GM12864 (cell line): ENCODE measurements around the gene PSMD1.
"Not testable (repeated sequence)": the region's sequence is repeated elsewhere in the genome, so short reads cannot be mapped to it uniquely, and the experiment has no call there.

Experiments
- DNase-seq: peaks from one replicate; pipeline ENCODE4 v3.0.0-alpha.2; 2011; ENCODE audit warnings: low read depth
- H3K4me3 ChIP-seq: 2 replicates; pipeline ENCODE4 v1.5.1; 2011; ENCODE audit warnings: mild to moderate bottlenecking, low read depth, low read length, control low read depth
- TF ChIP-seq, protein P1 (sequence below): IDR thresholded peaks from 2 replicates; pipeline ENCODE4 v1.5.1; 2011; ENCODE audit warnings: low read depth, mild to moderate bottlenecking, moderate library complexity, low read length, control low read depth, inconsistent platforms; ENCODE audit errors: missing control alignments

PSMD1 gene

DNA sequence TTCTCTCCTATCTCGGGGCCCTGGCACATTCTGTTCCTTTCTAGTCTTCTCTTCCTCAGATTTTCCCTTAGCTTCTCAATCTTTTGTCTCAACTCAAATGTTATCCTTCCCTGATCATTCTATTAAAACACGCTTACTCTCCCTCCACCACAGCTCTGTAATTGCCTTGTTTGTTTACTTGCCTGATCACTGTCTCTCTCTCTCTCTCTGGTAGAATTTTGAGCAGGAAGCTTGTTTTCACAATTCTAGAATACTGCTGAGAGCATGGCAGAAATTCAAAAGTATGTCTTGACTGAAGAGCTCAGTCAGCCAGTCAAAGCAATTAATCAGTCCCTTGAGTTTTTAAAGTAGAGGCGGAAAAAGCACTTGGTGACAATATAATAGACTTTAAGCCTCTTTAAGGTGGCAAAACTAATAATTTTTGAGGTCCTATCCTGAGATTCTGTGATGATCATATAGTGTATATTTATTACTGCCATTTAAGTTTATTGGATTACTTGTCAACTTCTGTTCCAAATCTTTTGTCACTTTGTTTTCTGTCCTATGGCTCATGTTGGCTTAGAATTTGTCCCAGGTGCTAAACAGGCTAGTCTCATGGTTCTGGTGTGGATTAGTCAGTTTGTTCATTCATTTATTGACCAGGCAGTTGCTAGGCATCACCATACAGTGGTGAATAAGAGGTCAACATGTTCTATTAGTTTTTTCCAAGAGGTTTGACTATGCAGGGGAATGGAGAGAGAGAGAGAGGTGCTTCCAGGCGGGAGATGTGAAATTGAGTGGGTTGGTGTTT lies 2.3 kb downstream of the PSMD1 start:
- TF ChIP-seq, protein P1, sequence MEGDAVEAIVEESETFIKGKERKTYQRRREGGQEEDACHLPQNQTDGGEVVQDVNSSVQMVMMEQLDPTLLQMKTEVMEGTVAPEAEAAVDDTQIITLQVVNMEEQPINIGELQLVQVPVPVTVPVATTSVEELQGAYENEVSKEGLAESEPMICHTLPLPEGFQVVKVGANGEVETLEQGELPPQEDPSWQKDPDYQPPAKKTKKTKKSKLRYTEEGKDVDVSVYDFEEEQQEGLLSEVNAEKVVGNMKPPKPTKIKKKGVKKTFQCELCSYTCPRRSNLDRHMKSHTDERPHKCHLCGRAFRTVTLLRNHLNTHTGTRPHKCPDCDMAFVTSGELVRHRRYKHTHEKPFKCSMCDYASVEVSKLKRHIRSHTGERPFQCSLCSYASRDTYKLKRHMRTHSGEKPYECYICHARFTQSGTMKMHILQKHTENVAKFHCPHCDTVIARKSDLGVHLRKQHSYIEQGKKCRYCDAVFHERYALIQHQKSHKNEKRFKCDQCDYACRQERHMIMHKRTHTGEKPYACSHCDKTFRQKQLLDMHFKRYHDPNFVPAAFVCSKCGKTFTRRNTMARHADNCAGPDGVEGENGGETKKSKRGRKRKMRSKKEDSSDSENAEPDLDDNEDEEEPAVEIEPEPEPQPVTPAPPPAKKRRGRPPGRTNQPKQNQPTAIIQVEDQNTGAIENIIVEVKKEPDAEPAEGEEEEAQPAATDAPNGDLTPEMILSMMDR: no peak
- no peak overlapping the region for H3K4me3 ChIP-seq
- DNase-seq: no peak

DNA sequence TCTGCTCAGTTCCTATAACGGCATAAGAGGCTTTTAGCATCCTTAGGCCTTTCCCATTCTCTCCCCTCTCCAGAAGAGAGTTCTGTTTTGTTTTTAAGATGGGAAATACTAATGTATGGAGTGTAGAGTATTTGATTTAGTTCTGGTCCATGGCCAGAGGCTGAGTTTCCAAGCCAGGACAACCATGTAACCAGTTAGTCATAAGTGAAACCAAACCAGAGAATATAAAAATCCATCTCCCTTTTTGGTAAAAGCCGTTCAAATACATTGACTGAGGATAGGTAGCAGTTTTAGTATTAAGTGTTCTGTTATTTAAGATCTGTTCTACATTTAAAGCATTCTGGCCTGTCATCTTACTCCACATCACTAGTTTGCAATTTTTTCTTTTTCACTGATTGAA lies 3.1 kb downstream of the PSMD1 start:
- TF ChIP-seq, protein P1: no peak
- no peak overlapping the region for H3K4me3 ChIP-seq
- no peak for DNase-seq

DNA sequence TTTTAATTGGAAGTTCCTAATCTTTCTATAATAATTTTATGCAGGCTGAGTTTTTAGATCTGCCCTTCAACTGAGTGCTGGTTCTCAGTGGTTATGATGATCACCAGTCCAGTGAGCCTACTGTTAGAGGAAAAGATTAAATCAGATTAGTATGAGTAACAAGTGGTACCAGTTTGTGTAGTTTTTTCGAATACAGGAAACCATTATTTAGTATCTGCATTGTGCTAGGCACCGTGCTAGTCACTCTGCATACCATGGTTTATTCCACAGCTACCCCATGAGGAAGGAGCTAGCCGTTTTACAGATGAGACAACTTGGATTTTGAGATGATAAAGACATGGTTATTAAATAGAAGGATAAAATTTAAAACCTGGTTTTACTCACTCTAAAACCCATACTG lies 6.1 kb downstream of the PSMD1 start:
- TF ChIP-seq, protein P1: no peak
- no peak for DNase-seq
- no peak overlapping the region for H3K4me3 ChIP-seq

DNA sequence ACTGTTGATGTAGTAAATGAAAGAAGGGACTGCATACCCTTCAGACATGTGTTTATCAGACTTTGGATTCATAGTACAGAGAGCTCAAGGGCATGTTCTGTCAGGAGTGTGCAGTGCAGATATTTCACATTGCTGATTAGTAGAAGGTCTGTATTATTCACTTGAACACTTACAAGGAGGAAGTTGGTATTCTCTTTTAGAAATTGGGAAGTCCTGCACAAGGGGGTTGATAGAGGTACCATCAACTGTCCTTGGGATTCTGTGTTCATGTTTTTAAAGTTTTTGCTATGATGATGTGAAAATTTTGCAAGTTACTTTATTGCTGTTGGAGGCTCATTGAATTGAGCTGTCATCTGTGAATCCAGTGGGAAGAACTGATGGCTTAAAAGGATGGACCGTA lies 6.7 kb downstream of the PSMD1 start:
- no peak for DNase-seq
- TF ChIP-seq, protein P1: no peak

DNA sequence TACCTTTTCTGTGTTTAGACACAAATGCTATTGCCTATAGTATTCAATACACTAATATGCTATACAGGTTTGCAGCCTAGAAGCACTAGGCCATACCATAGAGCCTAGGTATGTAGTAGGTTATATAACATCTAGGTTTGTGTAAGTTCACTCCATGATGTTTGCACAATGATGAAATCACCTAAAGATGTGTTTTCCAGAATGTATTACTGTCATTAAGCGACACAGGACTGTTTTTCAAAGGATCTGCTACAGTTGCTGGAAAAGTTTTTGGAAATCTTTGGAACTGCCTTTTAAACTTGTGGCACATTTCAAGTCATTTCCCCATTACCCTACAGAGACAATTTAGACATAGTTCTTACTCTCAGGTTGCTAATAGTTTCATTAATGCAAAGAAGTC lies 9.3 kb downstream of the PSMD1 start:
- DNase-seq: no peak
- H3K4me3 ChIP-seq: no peak overlapping the region
- TF ChIP-seq, protein P1: no peak

More for the DNA sequence above, 6.7 kb downstream of the PSMD1 start:
- no peak overlapping the region for H3K4me3 ChIP-seq

DNA sequence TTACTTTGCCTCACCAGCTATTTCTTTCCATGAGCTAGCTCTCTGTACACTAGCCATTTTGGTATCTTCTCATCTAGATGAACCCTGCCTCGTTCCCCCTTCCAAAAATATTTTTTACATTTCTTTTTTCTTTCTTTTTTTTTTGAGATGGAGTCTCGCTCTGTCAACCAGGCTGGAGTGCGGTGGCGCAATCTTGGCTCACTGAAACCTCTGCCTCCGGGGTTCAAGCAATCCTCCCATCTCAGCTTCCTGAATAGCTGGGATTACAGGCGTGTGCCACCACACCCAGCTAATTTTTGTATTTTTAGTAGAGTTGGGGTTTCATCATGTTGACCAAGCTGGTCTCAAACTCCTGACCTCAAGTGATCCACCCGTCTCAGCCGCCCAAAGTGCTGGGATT lies 10.9 kb downstream of the PSMD1 start:
- H3K4me3 ChIP-seq, DNase-seq: not testable (repeated sequence)

DNA sequence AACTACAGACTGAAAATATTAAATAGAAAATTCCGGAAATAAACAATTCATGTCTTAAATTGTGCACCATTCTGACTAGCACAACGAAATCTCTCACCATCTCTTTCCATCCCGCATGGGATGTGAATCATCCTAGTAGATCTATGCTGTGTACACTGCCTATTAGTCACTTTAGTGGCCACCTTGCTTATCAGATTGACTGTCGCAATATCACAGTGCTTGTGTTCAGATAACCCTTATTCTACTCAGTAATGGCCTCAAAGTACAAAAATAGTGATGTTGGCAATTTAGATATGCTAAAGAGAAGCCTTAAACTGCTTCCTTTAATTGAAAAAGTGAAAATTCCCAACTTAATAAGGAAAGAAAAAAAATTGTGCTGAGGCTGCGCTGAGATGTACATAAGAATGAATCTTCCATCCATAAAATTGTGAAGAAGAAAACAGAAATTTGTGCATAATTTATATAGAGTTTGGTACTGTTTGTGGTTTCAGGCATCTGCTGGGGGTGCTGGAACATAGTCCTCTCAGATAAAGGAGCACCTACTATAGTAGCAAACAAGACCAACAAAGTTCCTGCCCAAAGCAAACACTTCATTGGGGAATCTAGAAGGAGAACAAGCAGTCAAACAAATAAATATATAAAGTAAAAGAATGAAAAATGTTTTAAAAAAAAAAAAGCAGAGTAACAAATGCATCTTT lies 12.0 kb downstream of the PSMD1 start:
- TF ChIP-seq, protein P1: no peak
- no peak overlapping the region for H3K4me3 ChIP-seq
- no peak for DNase-seq
